ENCODE measurements around the gene AKAP3.

- TF ChIP-seq CTCF (IDR thresholded peaks at IDR 0.05) (no peak), POLR2AphosphoS5 (IDR thresholded peaks at IDR 0.05; ENCODE audit: low read depth, low read length) (no peak), TCF7L2 (IDR thresholded peaks at IDR 0.05; ENCODE audit: low read depth, low read length) (no peak), SIN3A (IDR thresholded peaks at IDR 0.05; ENCODE audit: borderline replicate concordance, insufficient read depth, low read depth, low read length) (no peak), REST (IDR thresholded peaks at IDR 0.05; ENCODE audit: insufficient read depth in 1 of 2, low read depth in 2 of 2, low read length in 1 of 2) (no peak)
Measured at GRCh38 chr12:4567073-4567881, 81.6 kb downstream of the AKAP3 start.

Measured in Panc1 (cell line).